MV-4-11 (cell line): ENCODE data around the gene PRXL2B.

Experiments used
- DNase-seq: peaks from one replicate; lab custom pipeline; 2025; lab: John Stamatoyannopoulos, UW

Gene PRXL2B

GRCh38 chr1:2637442-2638145 is 51.0 kb downstream of the PRXL2B start:
- no peak for DNase-seq

DNA sequence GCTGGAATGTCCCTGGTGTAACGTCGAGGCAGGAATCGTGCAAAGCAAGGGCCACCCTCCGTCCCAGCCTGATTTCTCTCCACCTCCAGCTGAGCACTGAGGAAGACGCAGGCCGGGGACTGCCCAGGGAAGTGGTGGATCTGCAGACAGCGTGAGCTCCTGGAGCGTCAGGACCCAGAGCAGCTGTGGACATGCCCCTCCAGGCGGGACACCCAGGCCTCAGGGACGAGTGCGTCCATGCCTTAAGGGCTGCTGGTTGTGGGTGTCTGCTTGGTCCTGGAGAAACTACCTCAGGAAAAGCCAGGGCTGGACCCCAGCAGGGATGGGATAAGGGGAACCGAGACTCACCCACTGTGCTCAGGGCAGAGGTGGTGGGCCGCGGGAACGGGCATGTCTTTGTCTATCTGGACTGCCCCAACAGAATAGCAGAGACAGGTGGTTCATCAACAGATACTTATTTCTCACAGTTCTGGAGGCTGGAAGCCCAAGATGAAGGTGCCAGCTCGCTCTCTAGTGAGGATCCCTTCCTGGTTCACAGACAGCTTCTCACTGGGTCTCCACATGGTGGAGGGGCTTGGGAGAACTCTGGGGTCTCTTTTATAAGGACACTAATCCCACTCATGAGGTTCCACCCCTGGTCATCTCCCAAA is 52.0 kb downstream of the PRXL2B start:
- DNase-seq, result no peak

- DNase-seq, result no peak
Measured at GRCh38 chr1:2639203-2639602, 52.6 kb downstream of the PRXL2B start.

DNA sequence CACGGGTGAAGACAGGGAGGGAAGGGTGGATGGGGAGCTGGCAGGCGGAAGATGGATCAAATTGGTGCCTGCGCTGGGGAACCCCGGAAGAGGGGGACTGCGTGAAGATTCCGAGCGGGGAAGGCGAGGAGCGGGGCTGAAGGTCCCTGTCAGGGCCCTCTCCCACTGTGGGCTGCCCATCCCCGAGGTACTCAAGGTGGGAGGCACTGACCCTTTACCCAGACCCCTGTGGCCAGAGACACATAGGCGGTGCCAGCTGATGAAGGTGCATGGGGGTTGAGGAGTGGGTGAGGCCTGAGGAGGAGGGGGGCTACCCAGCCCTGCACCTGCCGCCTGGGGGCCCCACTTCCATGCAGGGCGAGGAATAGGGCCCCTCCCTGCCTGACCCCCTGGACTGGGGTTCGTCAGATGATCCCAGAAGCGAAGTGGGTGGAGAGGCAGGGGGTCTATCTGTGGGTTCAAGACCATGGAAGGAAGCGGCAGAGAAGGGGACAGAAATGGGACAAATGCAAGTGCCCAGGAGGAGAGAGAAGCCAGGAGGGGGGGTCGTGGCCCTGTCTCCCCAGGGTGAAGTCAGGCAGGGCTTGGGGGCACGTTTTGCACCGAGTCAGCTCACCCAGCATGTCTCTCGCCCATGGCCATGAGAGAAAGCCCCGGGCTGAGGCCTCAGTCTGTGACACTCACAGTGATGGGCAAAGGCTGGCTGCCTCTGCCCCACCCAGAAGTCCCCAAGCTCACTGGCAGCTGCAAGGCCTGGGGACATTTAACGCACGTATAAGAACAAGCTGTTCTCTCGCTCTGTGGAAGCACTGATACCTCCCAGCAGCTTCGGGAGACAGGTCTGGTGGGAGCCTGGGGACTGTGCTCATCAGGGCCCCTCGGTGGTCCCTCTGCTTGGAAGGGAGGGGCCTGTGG is 53.3 kb downstream of the PRXL2B start:
- DNase-seq, result no peak

- no peak for DNase-seq
Measured at GRCh38 chr1:2640626-2641025, 54.0 kb downstream of the PRXL2B start.
